ENCODE results near the gene ANKRD35. TPM values are rescaled to one million over a fixed set of nuclear protein-coding genes. Genes with fewer than 3 reads are reported as not detected.
A peak's percentile ranks its signal among the peaks of the same experiment; 100 is the strongest.

Gene ANKRD35
- total and polyA plus RNA-seq, 2 of the 8 experiments (the other 6 are each of a cell fraction or from before 2014, with no cell fraction given) = 1.6 to 3.0 TPM

DNA sequence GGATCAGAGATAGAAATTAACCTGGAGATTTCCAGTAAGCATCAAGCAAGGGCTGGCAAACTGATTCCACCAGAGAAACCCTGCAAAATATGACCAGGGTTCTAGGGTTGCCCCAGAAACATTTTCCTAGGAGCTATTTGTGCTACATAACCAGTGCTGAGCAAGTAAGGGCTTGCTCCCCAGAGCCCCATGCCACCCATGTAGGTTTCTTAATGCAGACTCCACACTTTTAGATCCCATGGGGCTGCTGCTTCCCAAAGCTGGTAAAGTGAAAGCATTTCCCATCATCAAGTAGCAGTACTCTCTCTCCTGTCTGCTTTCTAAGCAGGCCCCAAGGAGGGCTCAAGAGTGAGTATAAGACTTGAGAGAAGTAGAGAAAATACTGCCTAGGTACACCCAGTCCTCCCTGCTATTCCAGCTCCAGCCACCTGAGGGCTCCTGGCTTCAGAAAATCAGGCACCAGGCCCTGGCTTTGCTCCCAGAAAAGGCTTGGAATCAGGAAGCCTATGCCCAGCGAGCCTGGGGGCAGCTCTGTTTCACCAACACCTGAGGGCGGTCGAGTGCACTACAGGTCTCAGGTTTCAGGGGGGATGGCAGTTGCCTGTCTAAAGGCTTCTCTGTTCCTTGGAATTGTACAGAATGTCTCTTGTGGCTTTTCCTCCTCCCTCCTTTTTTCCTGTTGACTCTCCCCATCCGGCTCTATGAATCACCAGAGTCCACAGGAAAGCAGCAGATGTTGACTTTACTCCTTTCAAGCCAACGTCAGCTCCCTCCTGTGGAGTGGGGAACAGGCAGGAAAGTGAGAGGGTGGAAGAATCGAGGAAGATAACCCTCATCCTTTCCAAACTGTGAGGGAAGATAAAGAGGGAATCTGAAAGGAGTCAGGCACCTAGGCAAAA, 6.2 kb upstream of the ANKRD35 start (continued):
- TF ChIP-seq, protein P1, sequence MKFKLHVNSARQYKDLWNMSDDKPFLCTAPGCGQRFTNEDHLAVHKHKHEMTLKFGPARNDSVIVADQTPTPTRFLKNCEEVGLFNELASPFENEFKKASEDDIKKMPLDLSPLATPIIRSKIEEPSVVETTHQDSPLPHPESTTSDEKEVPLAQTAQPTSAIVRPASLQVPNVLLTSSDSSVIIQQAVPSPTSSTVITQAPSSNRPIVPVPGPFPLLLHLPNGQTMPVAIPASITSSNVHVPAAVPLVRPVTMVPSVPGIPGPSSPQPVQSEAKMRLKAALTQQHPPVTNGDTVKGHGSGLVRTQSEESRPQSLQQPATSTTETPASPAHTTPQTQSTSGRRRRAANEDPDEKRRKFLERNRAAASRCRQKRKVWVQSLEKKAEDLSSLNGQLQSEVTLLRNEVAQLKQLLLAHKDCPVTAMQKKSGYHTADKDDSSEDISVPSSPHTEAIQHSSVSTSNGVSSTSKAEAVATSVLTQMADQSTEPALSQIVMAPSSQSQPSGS (IDR thresholded peaks at IDR 0.05; ENCODE audit: low read length) = no peak
- TF ChIP-seq BACH1 (IDR thresholded peaks at IDR 0.05; ENCODE audit: low read length) (no peak), KDM5A (IDR thresholded peaks at IDR 0.05; ENCODE audit: low read length) (no peak), BRCA1 (IDR thresholded peaks at IDR 0.05; ENCODE audit: low read depth, low read length) (peak; percentile 5; the same call in 1 of the 2 replicates), TAF1 (IDR thresholded peaks at IDR 0.05; ENCODE audit: low read depth, low read length) (no peak), SRF (IDR thresholded peaks at IDR 0.05; ENCODE audit: low read depth, low read length) (0 out of 2 replicates have a peak, but pooled peaks have one; percentile 7), POU5F1 (IDR thresholded peaks at IDR 0.05; ENCODE audit: low read depth, low read length) (no peak)
- TF ChIP-seq, protein P2, sequence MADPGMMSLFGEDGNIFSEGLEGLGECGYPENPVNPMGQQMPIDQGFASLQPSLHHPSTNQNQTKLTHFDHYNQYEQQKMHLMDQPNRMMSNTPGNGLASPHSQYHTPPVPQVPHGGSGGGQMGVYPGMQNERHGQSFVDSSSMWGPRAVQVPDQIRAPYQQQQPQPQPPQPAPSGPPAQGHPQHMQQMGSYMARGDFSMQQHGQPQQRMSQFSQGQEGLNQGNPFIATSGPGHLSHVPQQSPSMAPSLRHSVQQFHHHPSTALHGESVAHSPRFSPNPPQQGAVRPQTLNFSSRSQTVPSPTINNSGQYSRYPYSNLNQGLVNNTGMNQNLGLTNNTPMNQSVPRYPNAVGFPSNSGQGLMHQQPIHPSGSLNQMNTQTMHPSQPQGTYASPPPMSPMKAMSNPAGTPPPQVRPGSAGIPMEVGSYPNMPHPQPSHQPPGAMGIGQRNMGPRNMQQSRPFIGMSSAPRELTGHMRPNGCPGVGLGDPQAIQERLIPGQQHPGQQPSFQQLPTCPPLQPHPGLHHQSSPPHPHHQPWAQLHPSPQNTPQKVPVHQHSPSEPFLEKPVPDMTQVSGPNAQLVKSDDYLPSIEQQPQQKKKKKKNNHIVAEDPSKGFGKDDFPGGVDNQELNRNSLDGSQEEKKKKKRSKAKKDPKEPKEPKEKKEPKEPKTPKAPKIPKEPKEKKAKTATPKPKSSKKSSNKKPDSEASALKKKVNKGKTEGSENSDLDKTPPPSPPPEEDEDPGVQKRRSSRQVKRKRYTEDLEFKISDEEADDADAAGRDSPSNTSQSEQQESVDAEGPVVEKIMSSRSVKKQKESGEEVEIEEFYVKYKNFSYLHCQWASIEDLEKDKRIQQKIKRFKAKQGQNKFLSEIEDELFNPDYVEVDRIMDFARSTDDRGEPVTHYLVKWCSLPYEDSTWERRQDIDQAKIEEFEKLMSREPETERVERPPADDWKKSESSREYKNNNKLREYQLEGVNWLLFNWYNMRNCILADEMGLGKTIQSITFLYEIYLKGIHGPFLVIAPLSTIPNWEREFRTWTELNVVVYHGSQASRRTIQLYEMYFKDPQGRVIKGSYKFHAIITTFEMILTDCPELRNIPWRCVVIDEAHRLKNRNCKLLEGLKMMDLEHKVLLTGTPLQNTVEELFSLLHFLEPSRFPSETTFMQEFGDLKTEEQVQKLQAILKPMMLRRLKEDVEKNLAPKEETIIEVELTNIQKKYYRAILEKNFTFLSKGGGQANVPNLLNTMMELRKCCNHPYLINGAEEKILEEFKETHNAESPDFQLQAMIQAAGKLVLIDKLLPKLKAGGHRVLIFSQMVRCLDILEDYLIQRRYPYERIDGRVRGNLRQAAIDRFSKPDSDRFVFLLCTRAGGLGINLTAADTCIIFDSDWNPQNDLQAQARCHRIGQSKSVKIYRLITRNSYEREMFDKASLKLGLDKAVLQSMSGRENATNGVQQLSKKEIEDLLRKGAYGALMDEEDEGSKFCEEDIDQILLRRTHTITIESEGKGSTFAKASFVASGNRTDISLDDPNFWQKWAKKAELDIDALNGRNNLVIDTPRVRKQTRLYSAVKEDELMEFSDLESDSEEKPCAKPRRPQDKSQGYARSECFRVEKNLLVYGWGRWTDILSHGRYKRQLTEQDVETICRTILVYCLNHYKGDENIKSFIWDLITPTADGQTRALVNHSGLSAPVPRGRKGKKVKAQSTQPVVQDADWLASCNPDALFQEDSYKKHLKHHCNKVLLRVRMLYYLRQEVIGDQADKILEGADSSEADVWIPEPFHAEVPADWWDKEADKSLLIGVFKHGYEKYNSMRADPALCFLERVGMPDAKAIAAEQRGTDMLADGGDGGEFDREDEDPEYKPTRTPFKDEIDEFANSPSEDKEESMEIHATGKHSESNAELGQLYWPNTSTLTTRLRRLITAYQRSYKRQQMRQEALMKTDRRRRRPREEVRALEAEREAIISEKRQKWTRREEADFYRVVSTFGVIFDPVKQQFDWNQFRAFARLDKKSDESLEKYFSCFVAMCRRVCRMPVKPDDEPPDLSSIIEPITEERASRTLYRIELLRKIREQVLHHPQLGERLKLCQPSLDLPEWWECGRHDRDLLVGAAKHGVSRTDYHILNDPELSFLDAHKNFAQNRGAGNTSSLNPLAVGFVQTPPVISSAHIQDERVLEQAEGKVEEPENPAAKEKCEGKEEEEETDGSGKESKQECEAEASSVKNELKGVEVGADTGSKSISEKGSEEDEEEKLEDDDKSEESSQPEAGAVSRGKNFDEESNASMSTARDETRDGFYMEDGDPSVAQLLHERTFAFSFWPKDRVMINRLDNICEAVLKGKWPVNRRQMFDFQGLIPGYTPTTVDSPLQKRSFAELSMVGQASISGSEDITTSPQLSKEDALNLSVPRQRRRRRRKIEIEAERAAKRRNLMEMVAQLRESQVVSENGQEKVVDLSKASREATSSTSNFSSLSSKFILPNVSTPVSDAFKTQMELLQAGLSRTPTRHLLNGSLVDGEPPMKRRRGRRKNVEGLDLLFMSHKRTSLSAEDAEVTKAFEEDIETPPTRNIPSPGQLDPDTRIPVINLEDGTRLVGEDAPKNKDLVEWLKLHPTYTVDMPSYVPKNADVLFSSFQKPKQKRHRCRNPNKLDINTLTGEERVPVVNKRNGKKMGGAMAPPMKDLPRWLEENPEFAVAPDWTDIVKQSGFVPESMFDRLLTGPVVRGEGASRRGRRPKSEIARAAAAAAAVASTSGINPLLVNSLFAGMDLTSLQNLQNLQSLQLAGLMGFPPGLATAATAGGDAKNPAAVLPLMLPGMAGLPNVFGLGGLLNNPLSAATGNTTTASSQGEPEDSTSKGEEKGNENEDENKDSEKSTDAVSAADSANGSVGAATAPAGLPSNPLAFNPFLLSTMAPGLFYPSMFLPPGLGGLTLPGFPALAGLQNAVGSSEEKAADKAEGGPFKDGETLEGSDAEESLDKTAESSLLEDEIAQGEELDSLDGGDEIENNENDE (IDR thresholded peaks at IDR 0.05; ENCODE audit: insufficient replicate concordance, low read length) = no peak

Measured in H1 (cell line).